ENCODE results near the gene SH3RF3. TPM values are rescaled to one million over a fixed set of nuclear protein-coding genes. Genes with fewer than 3 reads are reported as not detected.

SH3RF3 gene
- total RNA-seq, 2 donors from 2014 or later = 0.05 TPM; not detected in 1

- Mint-ChIP-seq H3K27me3 (peaks cover 30 to 46% of the 10 kb centered on the region in 2 donors), H3K36me3 (no peaks in the 10 kb centered on the region), H3K4me3 (no peak overlapping the region), H3K9me3 (no peaks in the 10 kb centered on the region), H3K4me1 (ENCODE audit: low read depth in 2 of 2) (peaks cover 5 to 11% of the 10 kb centered on the region in 2 donors), H3K27ac (no peak overlapping the region)
- no peak for ATAC-seq
- no peak for DNase-seq (ENCODE audit: low spot score)
Measured at GRCh38 chr2:109125593-109126500, 3.2 kb upstream of the SH3RF3 start.

DNA sequence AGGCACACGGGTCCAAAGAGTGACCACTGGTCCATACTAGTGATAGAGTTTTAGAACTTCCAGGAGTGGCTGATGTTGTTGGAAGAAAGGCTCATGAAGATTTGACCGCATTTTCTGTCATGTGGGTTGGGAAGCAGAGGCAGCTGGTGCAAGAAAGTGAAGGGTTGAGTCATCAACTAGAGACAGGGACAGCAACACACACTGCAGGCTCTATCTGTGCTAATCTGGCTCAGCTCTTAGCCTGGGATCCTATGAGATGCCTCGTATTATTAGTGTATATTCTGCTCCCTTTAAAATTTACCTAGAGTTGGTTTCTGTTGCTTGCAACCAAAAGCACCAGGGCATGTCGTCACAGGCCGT is 2.5 kb upstream of the SH3RF3 start:
- Mint-ChIP-seq H3K9me3 (no peaks in the 10 kb centered on the region), H3K4me3 (no peak overlapping the region), H3K4me1 (ENCODE audit: low read depth in 2 of 2) (peaks cover 5 to 11% of the 10 kb centered on the region in 2 donors), H3K36me3 (no peaks in the 10 kb centered on the region), H3K27ac (no peak overlapping the region), H3K27me3 (peaks cover 33 to 52% of the 10 kb centered on the region in 2 donors)
- ATAC-seq = no peak
- DNase-seq (ENCODE audit: low spot score) = no peak

DNA sequence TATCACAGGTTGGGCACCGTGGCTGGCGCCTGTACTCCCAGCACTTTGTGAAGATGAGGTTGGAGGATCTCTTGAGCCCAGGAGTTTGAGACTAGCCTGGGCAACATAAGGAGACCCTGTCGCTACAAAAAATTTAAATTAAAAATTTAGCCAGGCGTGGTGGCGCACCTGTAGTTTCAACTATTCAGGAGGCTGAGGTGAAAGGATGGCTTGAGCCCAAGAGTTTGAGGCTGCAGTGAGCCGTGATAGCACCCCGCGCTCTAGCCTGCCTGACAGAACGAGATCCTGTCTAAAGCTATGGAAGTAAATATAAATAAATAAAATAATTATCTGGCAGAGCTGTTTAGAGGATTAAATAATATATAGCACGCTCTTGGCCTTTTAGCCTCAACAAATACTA is 1.4 kb upstream of the SH3RF3 start:
- Mint-ChIP-seq H3K4me3 (peak overlapping the region; percentile 52), H3K27me3 (peaks cover 34 to 62% of the 10 kb centered on the region in 2 donors), H3K4me1 (ENCODE audit: low read depth in 2 of 2) (peaks cover 5 to 11% of the 10 kb centered on the region in 2 donors), H3K36me3 (no peaks in the 10 kb centered on the region), H3K9me3 (no peaks in the 10 kb centered on the region), H3K27ac (no peak overlapping the region)
- DNase-seq (ENCODE audit: low spot score) (no peak), ATAC-seq (no peak)

GRCh38 chr2:109128048-109128615 is 873 bp upstream of the SH3RF3 start:
- peak; percentile 61 for DNase-seq (ENCODE audit: low spot score)
- no peak overlapping the region for H3K27ac Mint-ChIP-seq
- peak overlapping the region; percentile 52 for H3K4me3 Mint-ChIP-seq
- H3K27me3 Mint-ChIP-seq = peaks cover 38 to 62% of the 10 kb centered on the region in 2 donors
- no peaks in the 10 kb centered on the region for H3K9me3 Mint-ChIP-seq
- no peaks in the 10 kb centered on the region for H3K36me3 Mint-ChIP-seq
- H3K4me1 Mint-ChIP-seq (ENCODE audit: low read depth in 2 of 2) = peaks cover 5 to 11% of the 10 kb centered on the region in 2 donors
- ATAC-seq = peak; percentile 34 to 69

DNA sequence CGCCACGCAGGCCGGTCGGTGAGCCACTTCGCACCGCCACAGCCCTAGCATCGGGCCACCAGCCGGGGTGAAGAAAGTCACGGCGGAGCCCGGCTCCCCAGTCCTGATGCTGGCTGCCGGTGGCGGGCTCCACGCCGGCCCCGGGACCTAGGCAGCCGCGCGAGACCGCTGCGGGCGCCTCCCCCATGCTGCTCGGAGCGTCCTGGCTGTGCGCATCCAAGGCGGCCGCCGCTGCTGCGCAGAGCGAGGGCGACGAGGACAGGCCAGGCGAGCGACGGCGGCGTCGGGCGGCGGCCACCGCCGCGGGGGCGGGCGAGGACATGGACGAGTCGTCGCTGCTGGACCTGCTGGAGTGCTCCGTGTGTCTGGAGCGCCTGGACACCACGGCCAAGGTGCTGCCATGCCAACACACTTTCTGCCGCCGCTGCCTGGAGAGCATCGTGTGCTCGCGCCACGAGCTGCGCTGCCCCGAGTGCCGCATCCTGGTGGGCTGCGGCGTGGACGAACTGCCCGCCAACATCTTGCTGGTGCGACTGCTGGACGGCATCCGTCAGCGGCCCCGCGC is 433 bp downstream of the SH3RF3 start:
- H3K9me3 Mint-ChIP-seq = no peaks in the 10 kb centered on the region

DNA sequence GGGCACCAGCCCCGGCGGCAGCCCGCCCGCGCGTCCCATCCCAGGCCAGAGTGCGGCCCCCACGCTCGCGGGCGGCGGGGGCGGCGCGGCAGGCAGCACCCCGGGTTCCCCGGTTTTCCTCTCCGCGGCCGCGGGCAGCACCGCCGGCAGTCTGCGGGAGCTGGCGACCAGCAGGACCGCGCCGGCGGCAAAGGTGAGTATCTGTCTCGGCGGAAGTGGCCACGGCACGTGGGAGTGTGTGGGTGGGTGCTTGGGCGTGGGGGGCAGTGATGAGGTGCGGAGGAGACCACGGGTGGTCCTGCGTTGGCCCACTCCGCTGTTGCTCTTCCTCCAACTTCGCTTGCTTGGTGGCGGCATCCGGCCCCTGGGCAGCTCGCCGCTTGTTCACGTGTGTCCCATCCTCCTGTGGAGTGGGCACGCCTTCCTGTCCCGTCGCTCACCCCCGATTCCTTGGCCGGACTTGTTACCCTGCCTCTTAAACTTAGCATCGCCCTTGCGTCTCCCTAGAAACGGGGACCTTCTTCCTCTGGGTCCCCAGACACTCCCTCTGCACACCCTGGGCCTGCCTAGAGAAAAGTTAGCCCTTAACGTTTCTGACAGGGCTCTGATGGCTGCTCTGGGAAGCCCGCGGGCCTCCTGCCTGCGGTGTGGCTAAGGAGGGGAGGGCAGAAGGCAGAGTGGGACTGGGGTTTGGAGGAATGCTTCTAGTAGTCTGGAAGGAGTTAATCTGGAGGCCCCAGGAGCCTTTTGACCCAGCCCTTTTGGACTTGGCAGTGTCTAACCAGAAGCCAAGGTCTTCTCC is 1.1 kb downstream of the SH3RF3 start:
- no peak overlapping the region for H3K27ac Mint-ChIP-seq
- no peaks in the 10 kb centered on the region for H3K36me3 Mint-ChIP-seq
- peaks cover 5 to 11% of the 10 kb centered on the region in 2 donors for H3K4me1 Mint-ChIP-seq (ENCODE audit: low read depth in 2 of 2)
- H3K27me3 Mint-ChIP-seq = peaks cover 49 to 72% of the 10 kb centered on the region in 2 donors
- peak; percentile 61 for DNase-seq (ENCODE audit: low spot score)
- no peaks in the 10 kb centered on the region for H3K9me3 Mint-ChIP-seq
- H3K4me3 Mint-ChIP-seq = peak overlapping the region; percentile 69
- ATAC-seq = no peak

More for the DNA sequence above, 433 bp downstream of the SH3RF3 start:
- no peak overlapping the region for H3K27ac Mint-ChIP-seq
- no peak overlapping the region for H3K4me3 Mint-ChIP-seq
- DNase-seq (ENCODE audit: low spot score) (no peak), ATAC-seq (peak; percentile 25 to 48)
- H3K27me3 Mint-ChIP-seq = peaks cover 45 to 67% of the 10 kb centered on the region in 2 donors
- H3K36me3 Mint-ChIP-seq = no peaks in the 10 kb centered on the region
- H3K4me1 Mint-ChIP-seq (ENCODE audit: low read depth in 2 of 2) = peaks cover 5 to 11% of the 10 kb centered on the region in 2 donors

- Mint-ChIP-seq H3K4me1 (ENCODE audit: low read depth in 2 of 2) (peaks cover 5 to 11% of the 10 kb centered on the region in 2 donors), H3K9me3 (no peaks in the 10 kb centered on the region), H3K36me3 (no peaks in the 10 kb centered on the region), H3K4me3 (no peak overlapping the region), H3K27ac (no peak overlapping the region), H3K27me3 (peaks cover 52 to 72% of the 10 kb centered on the region in 2 donors)
- DNase-seq (ENCODE audit: low spot score) = no peak
- ATAC-seq = no peak
Measured at GRCh38 chr2:109130723-109130995, 1.7 kb downstream of the SH3RF3 start.

- no peak overlapping the region for H3K27ac Mint-ChIP-seq
- H3K4me1 Mint-ChIP-seq (ENCODE audit: low read depth in 2 of 2) = peaks cover 5 to 11% of the 10 kb centered on the region in 2 donors
- no peak overlapping the region for H3K4me3 Mint-ChIP-seq
- H3K27me3 Mint-ChIP-seq = peaks cover 45 to 72% of the 10 kb centered on the region in 2 donors
- H3K9me3 Mint-ChIP-seq = no peaks in the 10 kb centered on the region
- H3K36me3 Mint-ChIP-seq = no peaks in the 10 kb centered on the region
- no peak for DNase-seq (ENCODE audit: low spot score)
- ATAC-seq = no peak
Measured at GRCh38 chr2:109131777-109132176, 2.8 kb downstream of the SH3RF3 start.

GRCh38 chr2:109132626-109133025 is 3.6 kb downstream of the SH3RF3 start:
- Mint-ChIP-seq H3K4me1 (ENCODE audit: low read depth in 2 of 2) (peaks cover 5 to 8% of the 10 kb centered on the region in 2 donors), H3K4me3 (no peak overlapping the region), H3K36me3 (no peaks in the 10 kb centered on the region), H3K9me3 (no peaks in the 10 kb centered on the region), H3K27ac (no peak overlapping the region), H3K27me3 (peaks cover 46 to 75% of the 10 kb centered on the region in 2 donors)
- DNase-seq (ENCODE audit: low spot score) (no peak), ATAC-seq (no peak)

GRCh38 chr2:109133746-109134145 is 4.7 kb downstream of the SH3RF3 start:
- no peak for DNase-seq (ENCODE audit: low spot score)
- no peak for ATAC-seq
- Mint-ChIP-seq H3K27me3 (peaks cover 43 to 76% of the 10 kb centered on the region in 2 donors), H3K36me3 (no peaks in the 10 kb centered on the region), H3K27ac (no peak overlapping the region), H3K4me1 (ENCODE audit: low read depth in 2 of 2) (peaks cover 5% of the 10 kb centered on the region in 2 donors), H3K9me3 (no peaks in the 10 kb centered on the region), H3K4me3 (no peak overlapping the region)

GRCh38 chr2:109134741-109135358 is 5.8 kb downstream of the SH3RF3 start:
- ATAC-seq (peak in 1 of 2 donors; percentile 34), DNase-seq (ENCODE audit: low spot score) (no peak)
- H3K27me3 Mint-ChIP-seq = peaks cover 43 to 75% of the 10 kb centered on the region in 2 donors
- no peaks in the 10 kb centered on the region for H3K9me3 Mint-ChIP-seq
- no peak overlapping the region for H3K27ac Mint-ChIP-seq
- H3K36me3 Mint-ChIP-seq = no peaks in the 10 kb centered on the region
- peaks cover 5% of the 10 kb centered on the region in 2 donors for H3K4me1 Mint-ChIP-seq (ENCODE audit: low read depth in 2 of 2)
- no peak overlapping the region for H3K4me3 Mint-ChIP-seq

- Mint-ChIP-seq H3K27ac (no peak overlapping the region), H3K9me3 (no peaks in the 10 kb centered on the region), H3K4me1 (ENCODE audit: low read depth in 2 of 2) (no peaks in the 10 kb centered on the region), H3K36me3 (no peaks in the 10 kb centered on the region), H3K4me3 (no peak overlapping the region), H3K27me3 (peaks cover 42 to 68% of the 10 kb centered on the region in 2 donors)
- DNase-seq (ENCODE audit: low spot score) (no peak), ATAC-seq (no peak)
Measured at GRCh38 chr2:109135359-109136197, 6.6 kb downstream of the SH3RF3 start.

Data from natural killer cell treated with Interleukin-12 subunit alpha and Interleukin-12 subunit beta and Interleukin-15 and Interleukin-18, amount 100 ng/mL, for 72 hours (primary cell).